Measurements from ENCODE around the gene SNX19.

SNX19 gene

DNA sequence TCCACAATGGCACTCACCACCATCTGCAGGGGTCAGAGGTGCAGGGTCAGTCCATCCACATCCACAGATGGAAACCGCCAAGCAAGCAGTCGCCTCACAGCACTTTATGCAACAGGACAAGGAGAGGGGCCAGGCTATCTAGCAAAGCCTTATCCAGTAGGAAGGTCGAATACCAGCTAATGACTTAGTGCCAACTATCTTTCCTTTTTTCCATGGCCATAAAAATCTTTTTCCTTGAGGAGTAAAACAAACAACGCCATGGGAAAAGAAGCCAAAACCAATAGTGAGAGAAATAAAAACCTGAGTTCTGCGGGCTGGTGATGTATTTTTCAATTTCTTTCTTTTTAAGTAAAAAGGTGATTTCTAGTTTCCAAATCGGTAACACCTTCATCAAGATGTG, 8.2 kb downstream of the SNX19 start:
- H3K27me3 ChIP-seq (ENCODE audit: control insufficient read depth, insufficient read depth, low read length, poor library complexity, severe bottlenecking) = no peaks in the 10 kb centered on the region
- H3K4me3 ChIP-seq (ENCODE audit: insufficient read depth, low read depth, low read length) = no peak overlapping the region
- H3K36me3 ChIP-seq (ENCODE audit: control insufficient read depth, insufficient read depth, low read length) = peaks cover 22% of the 10 kb centered on the region
- WGBS, 2 experiments = 93 to 94% methylated on average over 6 of the region's 6 CpGs
- H3K27ac ChIP-seq (ENCODE audit: insufficient read depth, low read depth, low read length, poor library complexity, severe bottlenecking) = no peak overlapping the region
- H3K4me1 ChIP-seq (ENCODE audit: control insufficient read depth, insufficient read depth, low read length) = no peaks in the 10 kb centered on the region
- no peaks in the 10 kb centered on the region for H3K9me3 ChIP-seq (ENCODE audit: control insufficient read depth, low read length)

DNA sequence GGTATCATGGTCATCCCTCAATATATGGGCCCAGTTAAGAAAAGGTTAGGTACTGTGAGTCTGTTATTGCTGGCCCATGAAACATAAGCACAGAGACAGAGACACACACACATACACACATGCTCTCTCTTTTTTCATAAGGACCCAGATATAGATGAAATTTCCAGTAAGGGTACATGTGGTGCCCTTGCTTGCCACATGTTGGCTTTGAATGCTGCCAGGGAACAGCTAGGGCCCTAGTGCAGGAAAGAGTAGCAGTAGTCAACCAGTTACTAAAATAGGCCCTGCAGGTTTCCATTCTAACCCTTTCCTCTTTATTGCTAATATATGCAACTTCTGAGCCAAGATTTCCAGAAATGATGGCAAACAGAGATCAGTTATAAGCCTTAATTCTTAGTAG, 9.1 kb downstream of the SNX19 start:
- H3K4me3 ChIP-seq (ENCODE audit: insufficient read depth, low read depth, low read length) = no peak overlapping the region
- no peaks in the 10 kb centered on the region for H3K27me3 ChIP-seq (ENCODE audit: control insufficient read depth, insufficient read depth, low read length, poor library complexity, severe bottlenecking)
- no peaks in the 10 kb centered on the region for H3K9me3 ChIP-seq (ENCODE audit: control insufficient read depth, low read length)
- no peak overlapping the region for H3K27ac ChIP-seq (ENCODE audit: insufficient read depth, low read depth, low read length, poor library complexity, severe bottlenecking)
- no peaks in the 10 kb centered on the region for H3K4me1 ChIP-seq (ENCODE audit: control insufficient read depth, insufficient read depth, low read length)
- peaks cover 23% of the 10 kb centered on the region for H3K36me3 ChIP-seq (ENCODE audit: control insufficient read depth, insufficient read depth, low read length)

DNA sequence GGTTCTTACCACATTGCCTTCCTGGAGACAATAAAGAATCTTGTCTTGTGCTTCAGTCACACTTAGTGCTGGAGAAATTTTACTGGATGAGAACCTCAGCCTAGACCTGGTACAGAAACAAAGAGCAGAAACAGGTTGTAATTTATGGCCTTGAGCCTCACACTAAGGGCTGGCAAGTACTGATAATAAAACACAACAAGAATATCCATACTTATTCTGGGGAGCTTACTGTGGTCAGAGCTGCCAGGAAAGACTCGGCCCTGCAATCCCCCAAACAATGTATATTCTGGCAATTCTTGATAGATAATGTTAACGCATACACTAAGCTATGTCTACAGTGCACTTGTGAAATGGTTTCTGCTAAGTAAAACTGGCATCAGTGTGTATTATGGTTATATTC, 9.7 kb downstream of the SNX19 start:
- no peaks in the 10 kb centered on the region for H3K27me3 ChIP-seq (ENCODE audit: control insufficient read depth, insufficient read depth, low read length, poor library complexity, severe bottlenecking)
- 95 to 97% methylated on average over 2 of the region's 2 CpGs for WGBS, 2 experiments
- H3K4me3 ChIP-seq (ENCODE audit: insufficient read depth, low read depth, low read length) = no peak overlapping the region
- H3K9me3 ChIP-seq (ENCODE audit: control insufficient read depth, low read length) = no peaks in the 10 kb centered on the region
- no peaks in the 10 kb centered on the region for H3K4me1 ChIP-seq (ENCODE audit: control insufficient read depth, insufficient read depth, low read length)
- no peak overlapping the region for H3K27ac ChIP-seq (ENCODE audit: insufficient read depth, low read depth, low read length, poor library complexity, severe bottlenecking)
- H3K36me3 ChIP-seq (ENCODE audit: control insufficient read depth, insufficient read depth, low read length) = peaks cover 27% of the 10 kb centered on the region

DNA sequence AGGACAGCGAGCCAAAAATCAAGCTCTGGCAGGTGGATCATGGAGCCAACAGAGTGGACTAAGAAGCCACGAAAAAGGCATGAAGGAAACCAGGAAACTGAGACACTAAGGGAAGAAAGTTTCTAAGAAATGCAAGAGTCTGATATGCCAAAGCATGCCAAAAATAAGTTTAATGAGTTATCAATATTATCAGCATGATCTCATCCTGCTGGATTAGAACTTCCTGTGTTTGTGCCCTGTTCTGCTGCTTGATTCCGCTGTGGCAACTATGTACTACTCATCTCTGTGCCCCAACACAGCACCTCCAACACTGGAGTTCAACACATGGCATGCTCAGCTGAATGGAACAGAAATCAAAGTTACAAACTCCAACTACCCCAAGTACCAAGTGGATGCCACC, 10.8 kb downstream of the SNX19 start:
- peaks cover 32% of the 10 kb centered on the region for H3K36me3 ChIP-seq (ENCODE audit: control insufficient read depth, insufficient read depth, low read length)
- no peak overlapping the region for H3K27ac ChIP-seq (ENCODE audit: insufficient read depth, low read depth, low read length, poor library complexity, severe bottlenecking)
- H3K4me1 ChIP-seq (ENCODE audit: control insufficient read depth, insufficient read depth, low read length) = no peaks in the 10 kb centered on the region
- 97 to 99% methylated on average over 3 of the region's 3 CpGs for WGBS, 2 experiments
- no peaks in the 10 kb centered on the region for H3K27me3 ChIP-seq (ENCODE audit: control insufficient read depth, insufficient read depth, low read length, poor library complexity, severe bottlenecking)
- H3K9me3 ChIP-seq (ENCODE audit: control insufficient read depth, low read length) = no peaks in the 10 kb centered on the region
- no peak overlapping the region for H3K4me3 ChIP-seq (ENCODE audit: insufficient read depth, low read depth, low read length)

DNA sequence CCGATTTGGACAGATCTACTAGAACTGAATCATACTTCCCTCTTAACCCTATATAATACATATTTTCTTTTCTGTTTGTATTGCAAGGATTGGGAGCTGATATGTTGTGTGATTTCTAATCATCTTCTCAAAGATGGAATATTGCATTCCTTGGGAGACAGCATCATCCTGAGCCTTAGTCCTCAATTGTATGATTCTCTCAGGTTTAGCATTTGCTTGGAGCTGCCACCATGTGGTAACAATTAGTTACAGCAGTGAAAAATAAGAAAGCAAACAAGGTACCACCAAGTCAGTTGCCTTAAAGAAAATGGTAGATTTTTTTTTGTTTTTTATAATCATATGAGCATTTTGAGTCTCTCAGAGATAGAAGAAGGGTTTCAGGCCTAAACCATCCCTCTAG, 11.9 kb downstream of the SNX19 start:
- 83 to 88% methylated on average over 1 of the region's 1 CpG for WGBS, 2 experiments
- Histone ChIP-seq H3K4me1 (ENCODE audit: control insufficient read depth, insufficient read depth, low read length) (no peaks in the 10 kb centered on the region), H3K36me3 (ENCODE audit: control insufficient read depth, insufficient read depth, low read length) (peaks cover 44% of the 10 kb centered on the region), H3K4me3 (ENCODE audit: insufficient read depth, low read depth, low read length) (no peak overlapping the region), H3K27me3 (ENCODE audit: control insufficient read depth, insufficient read depth, low read length, poor library complexity, severe bottlenecking) (no peaks in the 10 kb centered on the region), H3K9me3 (ENCODE audit: control insufficient read depth, low read length) (no peaks in the 10 kb centered on the region), H3K27ac (ENCODE audit: insufficient read depth, low read depth, low read length, poor library complexity, severe bottlenecking) (no peak overlapping the region)

DNA sequence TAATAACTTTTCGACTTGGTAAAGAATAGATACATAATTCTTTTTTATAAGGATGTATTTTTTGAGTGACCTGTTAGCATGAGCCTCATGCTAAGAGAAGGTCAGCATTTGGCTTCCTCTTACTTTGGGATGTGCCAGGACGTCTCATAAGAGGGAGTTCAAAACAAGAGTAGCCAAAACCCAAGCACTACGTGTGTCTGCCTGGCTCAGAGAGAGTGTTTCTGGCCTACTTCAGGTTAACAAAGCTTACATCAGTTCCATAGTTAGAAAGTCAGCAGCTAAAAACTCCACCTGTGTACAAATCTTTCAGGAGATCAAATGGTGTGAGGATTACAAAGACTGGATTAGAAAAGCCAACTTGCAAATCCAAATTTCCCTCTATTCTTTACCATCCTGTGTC, 13.9 kb downstream of the SNX19 start:
- H3K27ac ChIP-seq (ENCODE audit: insufficient read depth, low read depth, low read length, poor library complexity, severe bottlenecking) = no peak overlapping the region
- H3K4me3 ChIP-seq (ENCODE audit: insufficient read depth, low read depth, low read length) = no peak overlapping the region
- 91 to 94% methylated on average over 3 of the region's 3 CpGs for WGBS, 2 experiments
- H3K36me3 ChIP-seq (ENCODE audit: control insufficient read depth, insufficient read depth, low read length) = peaks cover 45% of the 10 kb centered on the region
- H3K27me3 ChIP-seq (ENCODE audit: control insufficient read depth, insufficient read depth, low read length, poor library complexity, severe bottlenecking) = no peaks in the 10 kb centered on the region
- no peaks in the 10 kb centered on the region for H3K4me1 ChIP-seq (ENCODE audit: control insufficient read depth, insufficient read depth, low read length)
- H3K9me3 ChIP-seq (ENCODE audit: control insufficient read depth, low read length) = no peaks in the 10 kb centered on the region

DNA sequence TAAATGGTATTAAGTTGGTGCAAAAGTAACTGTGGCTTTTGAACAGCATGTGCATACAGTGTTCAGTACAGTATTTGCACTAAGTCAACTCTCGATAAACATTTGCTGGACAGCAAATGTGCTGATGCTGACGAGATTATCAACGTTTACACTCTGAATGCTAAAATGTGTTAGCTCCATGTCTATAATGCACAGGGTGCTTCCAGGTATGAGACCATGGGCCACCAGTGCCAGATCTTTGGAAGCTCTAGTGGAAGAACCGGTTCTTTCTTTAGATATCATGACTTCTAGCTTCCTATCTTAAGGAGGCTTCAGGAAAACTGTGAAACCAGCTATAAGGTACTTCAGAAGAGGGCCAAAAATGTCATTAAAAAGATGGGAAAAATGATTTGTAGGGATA, 17.2 kb downstream of the SNX19 start:
- peaks cover 1% of the 10 kb centered on the region for H3K4me1 ChIP-seq (ENCODE audit: control insufficient read depth, insufficient read depth, low read length)
- WGBS, 2 experiments = 95 to 97% methylated on average over 4 of the region's 4 CpGs
- H3K4me3 ChIP-seq (ENCODE audit: insufficient read depth, low read depth, low read length) = no peak overlapping the region
- H3K27me3 ChIP-seq (ENCODE audit: control insufficient read depth, insufficient read depth, low read length, poor library complexity, severe bottlenecking) = no peaks in the 10 kb centered on the region
- H3K9me3 ChIP-seq (ENCODE audit: control insufficient read depth, low read length) = no peaks in the 10 kb centered on the region
- no peak overlapping the region for H3K27ac ChIP-seq (ENCODE audit: insufficient read depth, low read depth, low read length, poor library complexity, severe bottlenecking)
- peaks cover 36% of the 10 kb centered on the region for H3K36me3 ChIP-seq (ENCODE audit: control insufficient read depth, insufficient read depth, low read length)

DNA sequence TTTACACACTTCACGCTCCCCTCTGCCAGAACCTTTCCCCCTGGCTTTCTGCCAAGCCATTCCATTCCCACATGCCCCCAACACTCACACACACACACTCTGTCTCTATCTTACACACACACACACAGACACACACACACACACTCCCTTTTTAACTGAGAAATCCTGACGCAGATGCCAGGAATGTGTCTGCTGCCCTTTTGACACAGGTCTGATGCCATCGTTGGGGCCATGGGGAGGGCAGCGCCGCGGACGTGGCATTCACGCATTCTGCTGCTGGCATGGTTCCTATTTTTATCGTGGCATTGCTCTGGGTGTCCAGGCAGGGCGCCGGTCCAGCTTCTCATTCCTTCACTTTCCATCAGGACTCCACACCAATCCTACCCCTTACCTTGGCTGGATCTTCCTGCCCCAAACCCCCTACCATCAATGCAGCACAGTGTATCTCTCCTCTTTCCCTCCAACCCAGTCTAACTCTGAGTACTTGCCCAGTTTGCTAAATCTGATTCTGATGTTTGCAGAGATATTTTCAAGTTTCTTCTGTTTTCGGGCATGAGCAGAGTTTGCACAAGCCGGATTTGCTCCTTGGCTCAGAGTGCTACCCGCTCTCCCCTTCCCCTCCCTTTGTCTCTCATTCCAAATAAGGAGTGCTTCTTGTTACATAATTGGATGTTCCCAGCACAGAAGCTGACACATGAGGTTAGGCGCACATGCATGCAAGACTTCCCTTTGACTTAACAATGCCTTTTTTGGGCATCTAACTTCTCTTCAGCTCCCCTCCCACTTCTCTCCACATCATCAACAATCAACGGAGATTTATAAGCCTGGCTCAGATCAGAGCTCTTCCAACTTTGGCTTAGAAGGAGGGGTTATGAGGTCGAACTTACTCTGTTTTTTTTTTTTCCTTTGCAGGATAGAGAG, 18.8 kb downstream of the SNX19 start:
- H3K4me3 ChIP-seq (ENCODE audit: insufficient read depth, low read depth, low read length) = no peak overlapping the region
- H3K36me3 ChIP-seq (ENCODE audit: control insufficient read depth, insufficient read depth, low read length) = peaks cover 31% of the 10 kb centered on the region
- H3K27ac ChIP-seq (ENCODE audit: insufficient read depth, low read depth, low read length, poor library complexity, severe bottlenecking) = no peak overlapping the region
- H3K4me1 ChIP-seq (ENCODE audit: control insufficient read depth, insufficient read depth, low read length) = peaks cover 16% of the 10 kb centered on the region
- WGBS, 2 experiments = 89% methylated on average over 17 of the region's 17 CpGs
- H3K9me3 ChIP-seq (ENCODE audit: control insufficient read depth, low read length) = no peaks in the 10 kb centered on the region
- H3K27me3 ChIP-seq (ENCODE audit: control insufficient read depth, insufficient read depth, low read length, poor library complexity, severe bottlenecking) = no peaks in the 10 kb centered on the region

DNA sequence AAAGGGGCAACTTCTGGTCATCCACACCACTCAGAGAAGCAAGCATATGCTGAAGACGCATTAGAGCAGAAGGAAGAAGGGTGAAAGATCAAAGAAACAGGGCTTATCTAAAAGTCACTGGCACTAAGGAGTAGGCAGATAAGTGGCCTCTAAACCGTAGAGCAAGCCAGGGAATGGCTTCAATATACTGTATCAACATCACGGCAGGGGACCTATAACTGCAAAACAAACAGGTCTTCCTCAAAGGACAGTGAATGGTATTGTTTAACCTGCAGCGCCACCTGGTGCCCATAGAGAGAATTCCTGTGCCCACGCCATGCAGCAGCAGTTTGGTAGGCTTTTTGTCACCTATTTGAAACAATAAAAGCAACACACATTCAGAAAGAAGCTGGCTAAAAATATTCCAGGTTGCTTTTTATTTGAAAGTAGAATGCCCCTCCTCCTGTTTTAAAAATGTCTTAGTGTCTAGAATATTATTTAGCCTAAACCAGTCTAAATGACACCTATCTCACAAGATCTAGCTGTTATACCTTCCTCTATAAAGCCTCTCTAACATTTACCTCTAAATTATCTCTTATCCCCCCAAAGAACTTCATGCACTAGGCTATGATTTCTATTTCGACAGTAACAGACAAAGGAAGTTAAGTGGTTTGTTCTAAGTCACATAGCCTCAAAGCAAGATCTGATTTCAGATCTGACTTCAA, 21.8 kb downstream of the SNX19 start:
- Histone ChIP-seq H3K4me1 (ENCODE audit: control insufficient read depth, insufficient read depth, low read length) (peaks cover 20% of the 10 kb centered on the region), H3K27ac (ENCODE audit: insufficient read depth, low read depth, low read length, poor library complexity, severe bottlenecking) (no peak overlapping the region), H3K36me3 (ENCODE audit: control insufficient read depth, insufficient read depth, low read length) (peaks cover 10% of the 10 kb centered on the region), H3K4me3 (ENCODE audit: insufficient read depth, low read depth, low read length) (no peak overlapping the region), H3K9me3 (ENCODE audit: control insufficient read depth, low read length) (no peaks in the 10 kb centered on the region), H3K27me3 (ENCODE audit: control insufficient read depth, insufficient read depth, low read length, poor library complexity, severe bottlenecking) (no peaks in the 10 kb centered on the region)
- 31 to 32% methylated on average over 6 of the region's 6 CpGs for WGBS, 2 experiments

DNA sequence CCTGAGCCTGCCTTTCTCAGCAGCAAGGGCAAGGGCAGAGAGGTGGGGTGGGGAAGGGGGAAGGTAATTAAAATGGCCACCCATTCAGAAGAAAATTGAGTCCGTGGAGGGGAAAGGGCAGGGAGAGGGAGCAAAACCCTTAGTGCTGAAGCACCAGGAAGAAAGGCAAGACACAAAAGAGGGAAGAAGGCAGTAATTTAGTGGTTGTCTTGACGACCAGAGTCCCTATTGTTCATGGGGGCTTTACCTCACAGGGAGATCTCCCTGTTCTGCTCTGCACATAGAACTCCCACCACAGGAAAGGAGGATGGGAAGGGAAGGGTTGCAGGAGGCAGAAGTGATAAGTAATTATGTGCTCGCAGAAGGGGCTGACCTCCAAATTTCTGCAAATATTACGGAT, 23.4 kb downstream of the SNX19 start:
- Histone ChIP-seq H3K36me3 (ENCODE audit: control insufficient read depth, insufficient read depth, low read length) (no peaks in the 10 kb centered on the region), H3K4me3 (ENCODE audit: insufficient read depth, low read depth, low read length) (no peak overlapping the region), H3K27me3 (ENCODE audit: control insufficient read depth, insufficient read depth, low read length, poor library complexity, severe bottlenecking) (no peaks in the 10 kb centered on the region), H3K4me1 (ENCODE audit: control insufficient read depth, insufficient read depth, low read length) (peaks cover 20% of the 10 kb centered on the region), H3K9me3 (ENCODE audit: control insufficient read depth, low read length) (no peaks in the 10 kb centered on the region), H3K27ac (ENCODE audit: insufficient read depth, low read depth, low read length, poor library complexity, severe bottlenecking) (peak overlapping the region; percentile 2)
- WGBS, 2 experiments = 13 to 16% methylated on average over 4 of the region's 4 CpGs

Data from ectodermal cell (in vitro differentiated cells).